ENCODE measurements around the gene RCOR3.

The RCOR3 gene

DNA sequence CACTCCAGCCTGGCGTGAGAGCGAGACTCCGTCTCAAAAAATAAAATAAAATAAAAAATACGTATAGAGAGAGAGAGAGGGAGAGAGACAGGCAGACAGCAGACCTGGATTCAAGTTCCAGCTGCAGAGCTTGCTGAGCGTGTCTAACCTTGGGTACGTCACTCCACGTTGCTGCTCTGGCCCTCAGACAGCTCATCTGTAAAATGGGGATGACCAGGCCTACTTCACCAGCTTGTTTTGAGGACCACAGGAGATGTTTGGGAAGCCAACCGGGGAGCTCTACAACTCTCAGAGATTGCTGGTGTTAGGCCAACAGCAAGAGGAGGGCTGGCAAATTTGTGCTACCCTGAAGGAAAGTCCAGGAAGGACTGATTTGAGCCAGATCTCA is 67.0 kb downstream of the RCOR3 start:
- no peak for DNase-seq

- DNase-seq, result no peak
Observed at GRCh38 chr1:211326528-211327345, 67.6 kb downstream of the RCOR3 start, which contains the start of gene TRAF5. TSS of gene TRAF5 (plus strand) at chr1:211326833. CDS start at chr1:211353240, 26,407 bp downstream.

- no peak for DNase-seq
Observed at GRCh38 chr1:211327346-211327921, 68.3 kb downstream of the RCOR3 start.

DNA sequence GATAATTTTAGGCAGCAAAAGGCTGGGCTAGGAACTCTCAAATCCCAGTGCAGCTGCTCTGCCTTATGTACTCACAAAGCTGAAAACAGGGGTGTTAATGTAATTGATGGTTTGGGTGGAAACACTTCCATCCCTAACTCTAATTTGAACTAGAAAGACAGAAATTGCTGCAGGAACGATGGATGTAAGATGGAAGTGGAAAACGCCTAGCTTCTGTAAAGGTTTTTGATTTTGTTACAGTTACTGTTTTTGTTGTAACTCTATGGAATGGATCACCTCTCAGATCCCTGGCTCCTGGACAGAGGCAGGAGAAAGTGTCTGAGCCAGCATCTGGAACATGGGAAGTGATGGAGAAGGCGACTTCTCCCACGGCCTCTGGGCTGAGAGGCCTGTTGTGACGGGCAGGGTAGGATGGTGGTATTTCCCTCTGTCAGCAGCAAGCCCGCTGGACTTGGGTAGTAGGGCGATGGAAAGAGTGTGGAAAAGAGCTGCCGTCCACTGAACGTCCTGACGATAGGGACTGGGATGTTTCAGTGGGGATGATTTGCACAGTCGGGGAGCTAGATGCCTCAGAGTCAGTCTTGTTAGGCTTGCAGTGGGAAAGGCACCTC is 69.0 kb downstream of the RCOR3 start:
- DNase-seq, result no peak

GRCh38 chr1:211328866-211329475 is 69.8 kb downstream of the RCOR3 start:
- DNase-seq, result peak; percentile 21 to 87

DNA sequence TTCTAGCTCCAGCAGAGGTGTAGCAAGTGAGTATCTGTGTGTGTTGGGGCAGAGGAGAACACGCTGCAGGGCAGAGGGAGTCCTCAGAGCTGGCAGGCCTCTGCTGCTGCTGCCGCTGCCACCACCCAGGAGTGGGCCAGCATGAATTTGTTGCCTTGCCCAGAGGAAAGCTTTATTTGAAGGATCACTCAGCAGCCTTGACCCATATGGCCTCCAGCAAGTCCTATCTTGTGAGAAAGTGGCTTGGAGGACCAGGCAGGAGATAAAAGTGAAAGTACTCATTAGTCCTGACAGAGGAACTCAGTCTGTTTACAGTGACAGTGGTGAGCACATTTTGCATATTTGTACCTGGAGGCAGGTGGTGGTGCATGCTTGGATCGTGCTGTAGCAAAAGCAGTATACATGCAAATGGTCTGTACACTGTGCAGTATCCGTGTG is 70.6 kb downstream of the RCOR3 start:
- no peak for DNase-seq

GRCh38 chr1:211330282-211330936 is 71.2 kb downstream of the RCOR3 start:
- no peak for DNase-seq

DNA sequence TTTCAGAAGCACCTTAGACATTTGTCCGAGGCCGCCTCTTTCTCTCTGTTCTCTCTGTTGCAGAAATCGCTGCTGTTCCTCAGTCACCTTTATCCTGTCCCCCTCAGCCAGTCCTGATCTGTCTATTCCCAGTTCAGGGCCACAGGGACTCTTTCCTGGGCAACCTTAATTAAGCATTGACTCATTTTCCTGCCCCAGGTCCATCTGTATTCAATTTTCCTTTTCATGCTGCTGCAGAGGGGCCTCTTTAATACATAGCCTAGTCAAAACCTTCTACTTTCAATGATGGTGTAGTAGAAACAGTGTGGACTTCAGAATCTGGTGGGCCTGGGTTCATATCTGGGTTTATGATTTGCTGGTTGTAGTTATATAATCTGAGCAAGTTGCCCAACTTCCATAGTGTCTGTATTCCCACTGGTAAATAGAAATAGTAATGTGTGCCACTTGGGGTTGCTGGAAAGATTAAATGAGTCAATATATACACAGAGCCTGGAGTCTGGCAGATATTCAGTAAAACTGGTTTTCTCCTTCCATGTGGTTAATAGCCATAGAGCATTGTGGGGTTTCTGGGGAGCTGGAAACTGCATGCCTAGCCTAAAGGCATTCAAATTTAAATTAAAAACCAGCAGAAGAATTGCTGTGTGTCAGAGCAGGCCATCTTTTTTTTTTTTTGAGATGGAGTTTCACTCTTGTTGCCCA is 72.0 kb downstream of the RCOR3 start:
- DNase-seq, result no peak

GRCh38 chr1:211332036-211332616 is 73.0 kb downstream of the RCOR3 start:
- DNase-seq, result peak in 1 of 2 experiments; percentile 23

GRCh38 chr1:211332830-211333229 is 73.7 kb downstream of the RCOR3 start:
- DNase-seq, result no peak

- DNase-seq, result no peak
Observed at GRCh38 chr1:211333906-211334305, 74.7 kb downstream of the RCOR3 start.

DNA sequence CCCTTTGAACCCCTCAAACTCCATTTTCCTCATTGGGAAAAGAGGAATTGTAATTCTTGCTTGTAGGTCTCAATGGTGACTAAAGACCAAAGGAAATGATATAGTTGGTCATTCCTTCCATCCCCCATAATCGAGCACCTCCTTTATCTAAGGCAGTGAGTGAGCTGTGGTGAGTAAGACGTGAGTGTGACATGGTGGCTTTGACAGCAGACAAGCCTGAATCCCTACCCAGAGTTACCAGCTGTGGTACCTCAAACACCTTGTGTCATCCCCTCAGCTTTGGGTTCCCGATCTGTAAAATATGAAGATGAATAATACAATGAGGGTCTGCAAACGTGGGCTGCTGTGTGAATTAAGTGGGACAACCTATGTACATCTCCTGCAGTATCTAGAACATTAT is 75.8 kb downstream of the RCOR3 start:
- DNase-seq, result no peak

DNA sequence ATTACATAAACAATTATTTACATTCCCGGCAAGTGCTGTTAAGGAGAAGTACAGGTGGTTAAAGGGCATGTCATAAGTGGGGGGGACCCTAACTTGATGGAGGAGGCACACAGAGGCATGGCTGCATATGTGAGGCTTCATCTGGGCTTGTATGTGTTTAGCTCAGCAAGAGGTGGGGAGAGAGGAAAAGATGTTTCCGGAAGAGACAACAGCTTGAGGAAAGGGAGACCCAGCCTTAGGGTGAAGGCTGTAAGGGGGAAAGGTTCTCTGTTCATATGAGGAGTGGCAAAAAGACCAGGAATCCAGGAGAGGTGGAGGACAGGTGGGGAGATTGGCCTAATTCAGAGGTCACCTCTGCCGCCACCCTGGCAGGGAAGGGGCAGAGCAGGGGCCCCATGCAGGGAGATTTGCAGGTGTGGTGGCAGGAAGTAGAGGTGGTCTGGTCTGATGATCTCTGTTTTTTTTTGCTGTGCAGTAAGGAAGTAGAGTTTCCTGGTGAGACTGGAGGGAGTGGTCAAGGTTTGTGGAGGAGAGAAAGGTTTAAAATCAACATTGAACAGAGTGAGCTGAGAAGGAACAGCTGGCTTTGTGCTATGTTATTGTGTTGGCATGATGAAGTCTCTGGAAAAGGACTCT is 76.5 kb downstream of the RCOR3 start:
- DNase-seq, result no peak

DNA sequence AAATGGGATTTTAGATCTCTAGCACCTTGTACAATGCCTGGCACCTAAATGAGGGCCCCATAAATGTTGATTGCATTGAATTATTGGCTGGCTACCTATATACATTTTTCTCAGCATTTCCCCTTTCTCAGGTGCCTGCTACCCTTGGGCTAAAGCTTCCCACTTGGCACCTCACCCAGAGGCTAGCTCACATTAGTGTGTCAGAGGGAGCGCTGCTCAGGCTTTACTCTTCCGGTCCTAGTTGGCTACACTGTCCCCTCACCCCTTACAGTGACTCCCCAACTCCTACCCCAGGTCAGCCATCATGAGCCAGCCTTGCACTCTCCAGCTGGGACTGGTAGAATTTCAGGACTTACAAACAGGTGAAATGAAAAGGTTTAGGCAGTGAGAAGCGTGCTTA is 77.0 kb downstream of the RCOR3 start:
- DNase-seq, result no peak

- no peak for DNase-seq
Observed at GRCh38 chr1:211336775-211337174, 77.6 kb downstream of the RCOR3 start.

DNA sequence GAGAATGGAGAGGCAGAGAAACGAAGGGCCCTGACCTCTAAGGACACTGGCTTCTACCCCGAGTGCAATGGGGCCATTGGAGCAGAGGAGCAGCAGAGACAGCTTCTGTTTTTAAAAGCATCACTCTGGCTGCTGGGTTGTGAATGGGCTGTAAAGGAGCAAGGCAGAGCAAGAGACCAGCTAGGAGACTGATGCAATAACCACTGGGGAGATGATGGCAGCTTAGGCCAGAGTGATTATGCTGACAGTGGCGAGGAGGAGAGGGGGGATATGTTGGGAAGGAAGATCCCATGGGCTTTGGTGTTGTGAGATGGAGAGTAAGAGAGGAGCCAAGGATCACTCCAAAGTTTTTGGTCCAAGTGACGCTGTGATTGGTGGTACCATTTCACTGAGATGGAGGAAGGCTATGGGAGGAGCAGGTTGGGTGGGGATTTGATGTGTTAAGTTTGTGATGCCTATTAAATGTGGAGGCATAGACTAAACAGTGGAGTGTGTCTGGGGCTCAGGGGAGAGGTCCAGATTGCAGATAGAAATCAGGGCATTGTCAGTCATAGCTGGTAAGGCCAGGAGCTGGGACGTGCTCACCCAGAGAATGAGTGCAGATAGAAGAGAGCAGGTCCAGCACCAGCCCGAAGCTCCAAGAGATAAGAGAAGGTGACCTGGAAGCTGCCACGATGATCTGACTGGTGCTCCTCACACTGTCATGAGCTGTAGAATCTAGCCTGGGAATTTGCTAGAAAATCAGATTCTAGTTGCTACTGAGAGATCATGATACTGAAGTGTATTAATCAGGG is 78.5 kb downstream of the RCOR3 start:
- DNase-seq, result no peak

DNA sequence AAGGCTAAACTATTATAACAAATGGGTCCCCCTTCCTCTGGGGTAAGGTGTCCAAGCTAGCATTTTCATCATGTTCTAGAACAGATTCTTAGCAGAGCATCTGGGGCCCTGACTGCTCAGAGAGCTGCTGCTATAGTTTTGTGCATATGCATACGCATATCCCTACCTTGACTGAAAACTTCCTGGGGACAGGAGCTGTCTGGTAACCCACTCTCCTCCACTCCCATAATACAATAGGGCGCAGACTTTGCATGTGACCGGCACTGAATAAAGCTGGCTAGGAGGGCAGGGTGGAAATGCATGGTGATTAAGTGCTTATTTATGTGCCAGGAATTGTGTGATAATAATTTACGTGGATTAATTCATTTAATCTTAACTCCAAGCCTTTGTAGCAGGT is 79.1 kb downstream of the RCOR3 start:
- DNase-seq, result no peak

DNA sequence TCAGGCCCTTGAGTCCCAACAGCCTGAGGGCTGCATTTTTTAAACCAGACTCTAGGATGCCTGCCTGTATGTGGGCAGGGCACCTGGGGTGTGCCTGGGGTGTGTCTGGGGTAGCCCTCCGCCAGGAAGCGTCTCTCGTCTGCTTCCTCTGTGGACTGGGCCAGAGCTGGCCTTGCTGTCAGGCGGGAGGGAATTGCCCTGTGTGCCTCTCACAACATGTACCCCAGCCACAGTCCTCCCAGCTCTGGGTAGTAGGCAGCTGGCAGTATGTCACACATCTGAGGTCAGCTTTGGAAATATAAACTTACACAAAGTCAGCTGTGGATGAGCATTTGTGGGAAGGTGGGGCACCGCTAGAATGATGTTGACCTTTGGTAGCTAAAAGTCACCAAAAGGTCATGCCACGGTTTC is 80.5 kb downstream of the RCOR3 start:
- DNase-seq, result no peak

- no peak for DNase-seq
Observed at GRCh38 chr1:211340622-211341507, 81.7 kb downstream of the RCOR3 start.

- DNase-seq, result no peak
Observed at GRCh38 chr1:211341999-211342398, 82.8 kb downstream of the RCOR3 start.

Data from NCI-H446 (cell line).